COR-L47 (cell line): ENCODE data around the gene CELSR1.

Source experiments
- DNase-seq: peaks from one replicate; lab custom pipeline; 2025; lab: John Stamatoyannopoulos, UW

CELSR1 gene

GRCh38 chr22:46395145-46395544 is 142.3 kb downstream of the CELSR1 start:
- DNase-seq: no peak

GRCh38 chr22:46394622-46395021 is 142.8 kb downstream of the CELSR1 start:
- DNase-seq: no peak

GRCh38 chr22:46393873-46394272 is 143.5 kb downstream of the CELSR1 start:
- DNase-seq: no peak

GRCh38 chr22:46392137-46392844 is 145.1 kb downstream of the CELSR1 start:
- DNase-seq: no peak

GRCh38 chr22:46391486-46392136 is 145.8 kb downstream of the CELSR1 start:
- no peak for DNase-seq

- no peak for DNase-seq
Observed at GRCh38 chr22:46390652-46391301, 146.6 kb downstream of the CELSR1 start.

GRCh38 chr22:46390105-46390651 is 147.2 kb downstream of the CELSR1 start:
- DNase-seq: no peak

- DNase-seq: no peak
Observed at GRCh38 chr22:46389081-46389480, 148.3 kb downstream of the CELSR1 start.

- DNase-seq: no peak
Observed at GRCh38 chr22:46388647-46389046, 148.8 kb downstream of the CELSR1 start.

- DNase-seq: no peak
Observed at GRCh38 chr22:46387748-46388147, 149.7 kb downstream of the CELSR1 start.

- no peak for DNase-seq
Observed at GRCh38 chr22:46386312-46386711, 151.1 kb downstream of the CELSR1 start.

GRCh38 chr22:46382524-46382923 is 154.9 kb downstream of the CELSR1 start:
- no peak for DNase-seq

- no peak for DNase-seq
Observed at GRCh38 chr22:46381731-46382130, 155.7 kb downstream of the CELSR1 start.

- DNase-seq: no peak
Observed at GRCh38 chr22:46381142-46381541, 156.3 kb downstream of the CELSR1 start.

GRCh38 chr22:46380581-46380980 is 156.8 kb downstream of the CELSR1 start:
- no peak for DNase-seq

- DNase-seq: no peak
Observed at GRCh38 chr22:46380069-46380468, 157.4 kb downstream of the CELSR1 start.

GRCh38 chr22:46379066-46379930 is 158.1 kb downstream of the CELSR1 start:
- no peak for DNase-seq

- DNase-seq: no peak
Observed at GRCh38 chr22:46378426-46379065, 158.9 kb downstream of the CELSR1 start.

GRCh38 chr22:46377525-46378425 is 159.6 kb downstream of the CELSR1 start:
- DNase-seq: no peak

- DNase-seq: no peak
Observed at GRCh38 chr22:46376908-46377524, 160.4 kb downstream of the CELSR1 start.
